ENCODE results near the gene CACNA2D3.

CACNA2D3 gene

GRCh38 chr3:54356261-54357045 is 234.1 kb downstream of the CACNA2D3 start:
- no peak for DNase-seq (ENCODE audit: low read depth, low spot score)
- no peak overlapping the region for H3K27ac ChIP-seq

- H3K27ac ChIP-seq: no peak overlapping the region
- no peak for DNase-seq (ENCODE audit: low read depth, low spot score)
These were observed 234.9 kb downstream of the CACNA2D3 start for GRCh38 chr3:54357301-54357700.

GRCh38 chr3:54358316-54358715 is 236.0 kb downstream of the CACNA2D3 start:
- DNase-seq (ENCODE audit: low read depth, low spot score): no peak
- no peak overlapping the region for H3K27ac ChIP-seq

GRCh38 chr3:54358969-54359694 is 236.8 kb downstream of the CACNA2D3 start:
- H3K27ac ChIP-seq: no peak overlapping the region
- no peak for DNase-seq (ENCODE audit: low read depth, low spot score)

GRCh38 chr3:54360320-54360719 is 238.0 kb downstream of the CACNA2D3 start:
- no peak overlapping the region for H3K27ac ChIP-seq
- DNase-seq (ENCODE audit: low read depth, low spot score): no peak

GRCh38 chr3:54361746-54362283 is 239.5 kb downstream of the CACNA2D3 start:
- no peak overlapping the region for H3K27ac ChIP-seq
- DNase-seq (ENCODE audit: low read depth, low spot score): no peak

- no peak overlapping the region for H3K27ac ChIP-seq
- no peak for DNase-seq (ENCODE audit: low read depth, low spot score)
These were observed 243.8 kb downstream of the CACNA2D3 start for GRCh38 chr3:54366007-54366750.

GRCh38 chr3:54366839-54367238 is 244.5 kb downstream of the CACNA2D3 start:
- DNase-seq (ENCODE audit: low read depth, low spot score): no peak

GRCh38 chr3:54372232-54372631 is 249.9 kb downstream of the CACNA2D3 start:
- H3K27ac ChIP-seq: no peak overlapping the region
- DNase-seq (ENCODE audit: low read depth, low spot score): no peak

More at GRCh38 chr3:54366839-54367238, 244.5 kb downstream of the CACNA2D3 start:
- H3K27ac ChIP-seq: no peak overlapping the region

GRCh38 chr3:54374214-54374852 is 252.0 kb downstream of the CACNA2D3 start:
- peak; percentile 1 for DNase-seq (ENCODE audit: low read depth, low spot score)

GRCh38 chr3:54376142-54376807 is 253.9 kb downstream of the CACNA2D3 start:
- no peak overlapping the region for H3K27ac ChIP-seq
- DNase-seq (ENCODE audit: low read depth, low spot score): no peak

More at GRCh38 chr3:54374214-54374852, 252.0 kb downstream of the CACNA2D3 start:
- no peak overlapping the region for H3K27ac ChIP-seq

GRCh38 chr3:54376939-54377578 is 254.7 kb downstream of the CACNA2D3 start:
- H3K27ac ChIP-seq: no peak overlapping the region
- no peak for DNase-seq (ENCODE audit: low read depth, low spot score)

- no peak for DNase-seq (ENCODE audit: low read depth, low spot score)
These were observed 255.8 kb downstream of the CACNA2D3 start for GRCh38 chr3:54378184-54378583.

GRCh38 chr3:54384279-54384678 is 261.9 kb downstream of the CACNA2D3 start:
- H3K27ac ChIP-seq: no peak overlapping the region
- no peak for DNase-seq (ENCODE audit: low read depth, low spot score)

More at GRCh38 chr3:54378184-54378583, 255.8 kb downstream of the CACNA2D3 start:
- no peak overlapping the region for H3K27ac ChIP-seq

GRCh38 chr3:54390582-54390981 is 268.2 kb downstream of the CACNA2D3 start:
- DNase-seq (ENCODE audit: low read depth, low spot score): no peak
- no peak overlapping the region for H3K27ac ChIP-seq

GRCh38 chr3:54393150-54393549 is 270.8 kb downstream of the CACNA2D3 start:
- no peak overlapping the region for H3K27ac ChIP-seq

GRCh38 chr3:54408328-54408727 is 286.0 kb downstream of the CACNA2D3 start:
- no peak for DNase-seq (ENCODE audit: low read depth, low spot score)

More at GRCh38 chr3:54393150-54393549, 270.8 kb downstream of the CACNA2D3 start:
- DNase-seq (ENCODE audit: low read depth, low spot score): no peak

GRCh38 chr3:54421943-54422342 is 299.6 kb downstream of the CACNA2D3 start:
- H3K27ac ChIP-seq: no peak overlapping the region
- DNase-seq (ENCODE audit: low read depth, low spot score): no peak

More at GRCh38 chr3:54408328-54408727, 286.0 kb downstream of the CACNA2D3 start:
- no peak overlapping the region for H3K27ac ChIP-seq

- H3K27ac ChIP-seq: no peak overlapping the region
- no peak for DNase-seq (ENCODE audit: low read depth, low spot score)
These were observed 301.9 kb downstream of the CACNA2D3 start for GRCh38 chr3:54424292-54424691.
